PC-3 (cell line): ENCODE data around the gene TNIP1.

ENCODE experiments used
- CTCF ChIP-seq: fragments of 300-600 bp; sonication (generic); conservative IDR thresholded peaks from 2 replicates; pipeline ENCODE4 v1.5.1; 2017; ENCODE audit warnings: antibody characterized with exemption, low read depth, mild to moderate bottlenecking, low read length
- EZH2phosphoT487 ChIP-seq: fragments of 300-600 bp; sonication (generic); IDR thresholded peaks from 2 replicates; pipeline ENCODE4 v1.6.1; 2018; ENCODE audit warnings: mild to moderate bottlenecking, antibody characterized with exemption, low read length, borderline replicate concordance

- no peak for TF ChIP-seq EZH2phosphoT487
- no peak for TF ChIP-seq CTCF
These were observed 6.7 kb upstream of the TNIP1 start for GRCh38 chr5:151087486-151087885.
